CD4-positive, alpha-beta T cell (primary cell): ENCODE results near the gene TOR1AIP1. TPM values are rescaled to one million over a fixed set of nuclear protein-coding genes. Genes with fewer than 3 reads are reported as not detected.

Source experiments
- ATAC-seq: fragments of 200-7000 bp; cut with Tn5 transposase; one replicate; pipeline ENCODE4 v1.10.0; 2022; ENCODE audit warnings: mild to moderate bottlenecking; ENCODE audit not compliant: poor library complexity
- CTCF ChIA-PET: fragments of 350-600 bp; sonication (Branson Sonifier 250); formaldehyde crosslinking; loops from one replicate; lab custom pipeline; 2021; ENCODE audit warnings: antibody characterized with exemption, inconsistent platforms; lab: Charles Lee
- POLR2A ChIA-PET: fragments of 350-600 bp; sonication (Branson Sonifier 250); formaldehyde crosslinking; loops from one replicate; lab custom pipeline; 2021; ENCODE audit warnings: antibody characterized with exemption, inconsistent platforms; lab: Charles Lee
- DNase-seq, 14 experiments: peaks; one replicate each; pipeline ENCODE4 v3.0.0-alpha.2; 2013 to 2020; ENCODE audit warnings: mixed read lengths in 2 of 14
- H3K27ac ChIP-seq, 2 donors: one replicate each; pipeline versions ENCODE4 v1.5.1 to v1.7.0; 2013; ENCODE audit warnings: low read length in 2 of 2, low read depth in 1 of 2, mild to moderate bottlenecking in 1 of 2
- H3K27me3 ChIP-seq, 2 experiments: 1 replicate in 1 of 2; 2 replicates in 1 of 2; pipeline versions ENCODE4 v1.6.1 to v1.7.0; 2013; ENCODE audit warnings: low read length in 2 of 2, control low read depth in 1 of 2, mild to moderate bottlenecking in 1 of 2, moderate library complexity in 1 of 2; ENCODE audit not compliant: insufficient read depth in 2 of 2, control insufficient read depth in 1 of 2
- H3K36me3 ChIP-seq: one replicate; pipeline ENCODE4 v1.6.1; 2013; ENCODE audit warnings: low read length, control low read depth; ENCODE audit not compliant: insufficient read depth
- H3K4me1 ChIP-seq: one replicate; pipeline ENCODE4 v1.6.1; 2013; ENCODE audit warnings: low read length, control low read depth; ENCODE audit not compliant: insufficient read depth
- H3K4me3 ChIP-seq: one replicate; pipeline ENCODE4 v1.5.1; 2013; ENCODE audit warnings: mild to moderate bottlenecking, low read length, moderate library complexity
- H3K9me3 ChIP-seq, 2 experiments: 1 replicate in 1 of 2; 2 replicates in 1 of 2; pipeline versions ENCODE4 v1.6.1 to v1.7.0; 2013; ENCODE audit warnings: low read length in 2 of 2, mild to moderate bottlenecking in 2 of 2, control low read depth in 1 of 2, moderate library complexity in 1 of 2; ENCODE audit not compliant: control insufficient read depth in 1 of 2, insufficient read depth in 1 of 2
- H3K27ac Mint-ChIP-seq: one replicate; pipeline ENCODE4 v1.8.0; 2020; ENCODE audit warnings: mixed read lengths
- H3K27me3 Mint-ChIP-seq: one replicate; pipeline ENCODE4 v1.8.0; 2021; ENCODE audit warnings: mixed read lengths
- H3K36me3 Mint-ChIP-seq: one replicate; pipeline ENCODE4 v1.8.0; 2021; ENCODE audit warnings: low read depth, mixed read lengths
- H3K4me1 Mint-ChIP-seq: one replicate; pipeline ENCODE4 v1.8.0; 2021; ENCODE audit warnings: low read depth, mixed read lengths
- H3K4me3 Mint-ChIP-seq: one replicate; pipeline ENCODE4 v1.8.0; 2020; ENCODE audit warnings: mild to moderate bottlenecking, mixed read lengths
- H3K9me3 Mint-ChIP-seq: one replicate; pipeline ENCODE4 v1.8.0; 2020; ENCODE audit warnings: mixed read lengths
- CTCF ChIP-seq: fragments of 200-600 bp; IDR thresholded peaks from one replicate; pipeline ENCODE4 v1.8.0; 2022; ENCODE audit warnings: antibody characterized with exemption, mild to moderate bottlenecking
- intact Hi-C, 2 experiments: fragments of 100-400 bp; cut with DNase I in 1 of 2; cut with micrococcal nuclease in 1 of 2; formaldehyde crosslinking; loops; one replicate each; pipeline versions ENCODE4 v1.15.1 to v1.9.0; 2023 to 2025; cut with DNase I, micrococcal nuclease
- total RNA-seq, 174 experiments: library from RNA in 2 of 174; stranded (reverse) in 2 of 174; gene quantifications; one replicate each; pipeline ENCODE4 v1.2.3 and lab custom pipeline; 2021 to 2026

The TOR1AIP1 gene
- total RNA-seq, 2 experiments from 2014 or later = 93.8 to 94.4 TPM

- H3K36me3 ChIP-seq = no peaks in the 10 kb centered on the region
- ChIA-PET CTCF (no interaction called here), POLR2A (no interaction called here)
- H3K27ac ChIP-seq = no peak overlapping the region
- H3K4me1 ChIP-seq = no peaks in the 10 kb centered on the region
- intact Hi-C loops = no loop called here
- Mint-ChIP-seq H3K9me3 (no peaks in the 10 kb centered on the region), H3K4me1 (no peaks in the 10 kb centered on the region), H3K27me3 (no peaks in the 10 kb centered on the region), H3K27ac (no peak overlapping the region), H3K36me3 (peaks cover 3% of the 10 kb centered on the region), H3K4me3 (no peak overlapping the region)
- ATAC-seq (no peak), DNase-seq (no peak)
- no peaks in the 10 kb centered on the region for H3K27me3 ChIP-seq
- H3K4me3 ChIP-seq = no peak overlapping the region
- H3K9me3 ChIP-seq = no peaks in the 10 kb centered on the region
- TF ChIP-seq CTCF = no peak
Observed at GRCh38 chr1:179926850-179927205, 44.7 kb downstream of the TOR1AIP1 start.

GRCh38 chr1:179929955-179930798 lies 48.1 kb downstream of the TOR1AIP1 start:
- Mint-ChIP-seq H3K27me3 (peaks cover 6% of the 10 kb centered on the region), H3K36me3 (no peaks in the 10 kb centered on the region), H3K9me3 (no peaks in the 10 kb centered on the region), H3K4me3 (no peak overlapping the region), H3K4me1 (no peaks in the 10 kb centered on the region), H3K27ac (no peak overlapping the region)
- no peak for ATAC-seq
- CTCF ChIA-PET = interaction anchor here (0.7 kb wide), 2 partner anchors 10 to 698 kb away, joined by 3 to 4 read pairs; no protein-coding TSS in a partner anchor
- Histone ChIP-seq H3K27me3 (no peaks in the 10 kb centered on the region), H3K4me3 (no peak overlapping the region), H3K4me1 (no peaks in the 10 kb centered on the region), H3K36me3 (no peaks in the 10 kb centered on the region), H3K27ac (no peak overlapping the region), H3K9me3 (no peaks in the 10 kb centered on the region)
- DNase-seq = no peak
- no peak for TF ChIP-seq CTCF
- POLR2A ChIA-PET = no interaction called here
- intact Hi-C loops = no loop called here

GRCh38 chr1:179930867-179931266 lies 48.8 kb downstream of the TOR1AIP1 start:
- Histone ChIP-seq H3K9me3 (no peaks in the 10 kb centered on the region), H3K27me3 (no peaks in the 10 kb centered on the region), H3K4me3 (no peak overlapping the region), H3K27ac (no peak overlapping the region), H3K4me1 (no peaks in the 10 kb centered on the region), H3K36me3 (no peaks in the 10 kb centered on the region)
- intact Hi-C loops = no loop called here
- Mint-ChIP-seq H3K4me1 (no peaks in the 10 kb centered on the region), H3K27me3 (peaks cover 6% of the 10 kb centered on the region), H3K36me3 (no peaks in the 10 kb centered on the region), H3K27ac (no peak overlapping the region), H3K9me3 (no peaks in the 10 kb centered on the region), H3K4me3 (no peak overlapping the region)
- no peak for TF ChIP-seq CTCF
- no peak for ATAC-seq
- DNase-seq = no peak
- ChIA-PET CTCF (no interaction called here), POLR2A (no interaction called here)
